GM21737 (cell line): ENCODE data around the gene CSF3R.
"Not testable (repeated sequence)": the region's sequence is repeated elsewhere in the genome, so short reads cannot be mapped to it uniquely, and the experiment has no call there.

Experiments
- ATAC-seq: cut with Tn5 transposase; IDR thresholded peaks from one replicate; pipeline ENCODE4 v1.9.1; 2021; ENCODE audit warnings: mild to moderate bottlenecking, moderate library complexity; ENCODE audit not compliant: unreplicated experiment

CSF3R gene

GRCh38 chr1:36484099-36484498 is 1.4 kb upstream of the CSF3R start:
- ATAC-seq: no peak

DNA sequence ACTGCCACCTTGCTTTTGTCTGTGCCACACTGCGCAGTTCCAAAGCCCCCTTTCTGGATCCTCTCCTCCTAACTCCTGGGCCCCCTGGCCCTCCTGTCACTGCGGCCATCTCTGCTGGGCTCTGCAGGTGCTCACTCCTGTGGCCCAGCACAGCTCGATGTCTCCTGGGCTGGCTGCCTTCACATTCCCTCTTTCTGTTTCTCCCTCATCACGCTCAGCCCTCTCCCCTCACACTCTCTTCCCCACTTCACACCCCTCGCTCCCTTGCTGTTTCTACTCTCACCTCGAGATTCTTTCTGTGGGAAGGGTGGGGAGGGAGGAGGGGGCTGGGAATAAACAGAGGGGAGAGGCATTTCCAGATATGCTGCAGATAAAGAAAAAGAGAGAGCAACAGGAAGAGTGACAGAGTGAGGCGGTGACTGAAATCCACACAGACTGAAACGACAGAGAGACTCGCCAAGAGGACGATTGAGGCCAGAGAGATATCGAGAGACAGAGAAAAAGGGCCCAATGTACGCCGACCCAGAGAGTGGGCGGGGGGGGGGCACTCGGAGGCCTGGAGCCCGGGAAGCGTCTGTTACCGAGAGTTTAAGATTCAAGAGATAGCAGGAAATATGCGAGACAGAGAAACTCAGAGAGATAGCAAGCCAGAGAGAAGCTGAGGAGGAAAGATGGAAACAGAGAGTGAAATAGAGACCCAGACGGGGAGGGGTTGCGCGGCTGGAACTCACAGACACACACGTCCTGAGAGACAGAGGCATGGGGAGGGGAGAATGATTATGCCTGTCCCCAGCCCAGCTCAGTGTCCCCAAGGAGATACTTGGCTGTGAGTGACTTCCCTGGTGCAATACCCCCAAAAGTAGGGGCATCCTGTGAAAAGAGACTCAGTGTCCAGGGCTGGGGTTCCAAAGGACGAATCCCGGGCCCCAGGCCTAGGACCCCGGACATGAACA is 666 bp downstream of the CSF3R start:
- ATAC-seq: no peak

DNA sequence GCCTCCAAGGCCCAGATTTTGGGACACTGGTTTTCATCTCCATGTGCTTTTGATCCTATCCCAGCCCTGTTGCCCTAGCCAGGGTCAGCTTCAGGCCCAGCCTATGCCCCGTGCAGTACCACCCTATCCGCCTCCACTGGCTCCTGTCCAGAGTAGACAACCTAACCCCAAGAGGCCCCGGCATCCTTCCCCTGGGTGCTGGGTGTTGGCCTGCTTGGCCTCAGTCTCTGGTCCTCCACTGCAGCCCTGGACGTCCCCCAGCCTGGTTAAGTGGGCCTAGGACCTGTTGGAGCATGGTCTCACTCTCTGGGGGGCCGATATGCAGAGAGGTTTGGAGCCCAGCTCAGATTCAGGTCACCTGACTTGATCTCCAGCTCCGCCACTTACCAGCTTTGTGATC is 1.6 kb downstream of the CSF3R start:
- no peak for ATAC-seq

DNA sequence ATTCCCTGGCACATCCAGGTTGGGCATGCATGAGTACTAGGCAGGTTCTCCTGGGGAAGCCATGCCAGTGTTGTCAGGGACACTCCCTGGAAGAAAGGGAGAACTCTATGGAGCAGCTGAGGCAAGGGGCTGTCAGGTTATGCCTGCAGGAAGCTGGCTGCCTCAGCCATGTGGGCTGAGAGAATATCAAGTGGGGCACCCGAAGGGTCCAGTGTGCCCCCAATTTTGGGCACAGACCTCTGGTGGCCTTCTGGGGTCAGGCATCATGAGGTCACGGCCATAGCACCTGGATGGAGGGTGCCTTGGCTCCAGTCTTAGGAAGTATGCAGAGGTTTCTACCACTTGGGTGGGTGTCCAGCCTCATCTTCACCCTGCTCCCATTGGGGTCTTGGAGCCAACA is 2.6 kb downstream of the CSF3R start:
- ATAC-seq: no peak

- no peak for ATAC-seq
Measured at GRCh38 chr1:36479505-36480051, 3.1 kb downstream of the CSF3R start.

GRCh38 chr1:36477615-36478014 is 5.1 kb downstream of the CSF3R start:
- ATAC-seq: not testable (repeated sequence)

DNA sequence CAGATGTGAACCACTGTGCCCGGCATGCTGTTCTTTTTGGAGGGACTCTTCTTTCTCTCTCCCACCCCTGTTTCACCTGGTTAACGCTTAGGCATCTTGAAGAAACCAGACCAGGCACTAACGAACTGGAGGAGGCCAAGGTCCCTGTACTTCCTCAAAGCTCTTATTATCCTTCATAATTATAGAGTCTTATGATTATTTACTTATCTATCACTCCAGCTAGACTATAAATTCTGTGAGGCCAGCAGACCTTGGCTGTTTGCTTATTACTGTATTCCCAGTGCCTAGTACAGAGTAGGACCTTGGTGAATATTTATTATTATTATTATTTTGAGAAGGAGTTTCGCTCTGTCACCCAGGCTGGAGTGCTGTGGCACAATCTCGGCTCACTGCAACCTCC is 5.8 kb downstream of the CSF3R start:
- ATAC-seq: no peak

GRCh38 chr1:36475910-36476604 is 6.7 kb downstream of the CSF3R start:
- ATAC-seq: no peak

GRCh38 chr1:36475341-36475740 is 7.4 kb downstream of the CSF3R start:
- no peak for ATAC-seq

GRCh38 chr1:36472656-36473055 is 10.1 kb downstream of the CSF3R start:
- no peak for ATAC-seq

GRCh38 chr1:36471830-36472641 is 10.7 kb downstream of the CSF3R start:
- no peak for ATAC-seq

DNA sequence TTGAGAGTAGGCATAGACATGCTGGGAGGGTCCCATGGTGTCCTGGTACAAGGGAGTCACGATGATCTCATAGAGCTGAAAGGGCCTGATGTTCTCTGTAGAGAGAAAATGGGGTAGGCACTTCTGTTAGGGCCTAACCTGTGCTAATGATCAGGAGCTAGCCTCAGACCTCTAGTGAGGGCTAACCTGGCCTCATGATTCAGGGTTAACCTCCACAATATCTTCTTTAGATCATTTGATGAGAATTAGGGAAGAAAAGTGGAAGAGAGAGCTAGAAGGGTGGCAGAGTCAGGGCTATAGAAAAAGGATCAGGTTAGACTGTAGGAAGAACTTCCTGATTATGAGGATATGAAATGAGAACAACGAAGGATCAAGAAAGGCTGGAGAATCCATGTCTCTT is 13.6 kb downstream of the CSF3R start:
- ATAC-seq: no peak

GRCh38 chr1:36467700-36468455 is 14.8 kb downstream of the CSF3R start:
- no peak for ATAC-seq

DNA sequence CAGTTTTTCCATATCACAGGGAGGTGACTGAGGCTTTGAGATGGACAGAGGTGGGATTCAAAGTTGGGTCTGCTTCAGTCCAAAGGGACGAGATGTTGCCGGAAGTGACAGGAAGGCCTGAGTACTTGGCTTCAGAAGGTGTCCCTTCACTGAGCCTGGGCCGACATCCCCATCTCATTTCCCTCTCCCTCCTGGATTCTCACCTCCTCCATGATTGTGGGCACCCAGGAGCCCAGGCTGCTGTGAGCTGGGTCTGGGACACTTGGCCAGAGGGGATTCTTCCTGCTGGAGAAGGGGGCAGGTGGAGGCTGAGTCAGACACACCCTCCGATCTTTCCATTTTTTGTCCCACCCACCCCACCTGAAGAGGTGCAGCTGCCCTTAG is 15.7 kb downstream of the CSF3R start:
- no peak for ATAC-seq

GRCh38 chr1:36466370-36467026 is 16.2 kb downstream of the CSF3R start:
- ATAC-seq: no peak

DNA sequence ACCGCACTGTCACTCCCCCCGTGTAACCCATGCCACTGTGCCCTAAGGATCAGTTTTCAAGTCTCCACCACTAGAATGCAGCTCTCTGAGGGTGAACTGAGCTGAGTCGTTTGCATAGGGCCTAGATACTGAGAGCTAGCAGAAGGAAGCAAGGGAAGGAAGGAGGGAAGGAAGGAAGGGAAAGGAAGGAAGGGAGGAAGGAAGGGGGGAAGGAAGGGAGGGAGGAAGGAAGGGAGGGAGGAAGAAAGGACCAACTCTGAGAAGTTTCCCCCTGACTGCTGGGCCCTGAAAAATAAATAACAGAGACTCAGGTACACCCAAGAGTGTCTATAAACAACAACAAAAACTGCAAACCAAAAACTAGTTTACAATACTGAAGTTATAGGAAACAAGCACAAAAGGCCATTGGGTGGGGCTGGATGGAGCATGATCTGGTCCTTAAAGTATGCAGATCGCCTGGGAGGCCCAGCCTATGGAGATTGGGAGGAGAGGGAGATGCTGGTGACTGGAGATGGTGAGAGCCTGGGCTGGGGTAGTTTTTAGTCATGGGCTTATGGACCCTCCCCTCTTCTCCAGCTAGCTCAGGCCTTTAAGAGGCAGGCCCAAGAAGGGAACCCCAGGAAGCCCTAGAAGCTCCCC is 16.9 kb downstream of the CSF3R start:
- ATAC-seq: no peak

- no peak for ATAC-seq
Measured at GRCh38 chr1:36464605-36465393, 17.9 kb downstream of the CSF3R start.

GRCh38 chr1:36463803-36464604 is 18.7 kb downstream of the CSF3R start, which contains the start of gene MRPS15:
Gene MRPS15, minus strand, starts transcription at chr1:36464384. Its CDS starts 109 bp downstream, at chr1:36464275.
- peak; percentile 84 for ATAC-seq
